Panc1 (cell line): ENCODE data around the gene BPGM. TPM values are rescaled to one million over a fixed set of nuclear protein-coding genes. Genes with fewer than 3 reads are reported as not detected.

Experiments
- ATAC-seq: fragments of 200-7000 bp; cut with Tn5 transposase; 2 replicates; pipeline ENCODE4 v1.9.1; 2020; ENCODE audit warnings: mild to moderate bottlenecking, moderate library complexity
- BruUV-seq: library from RNA; stranded (reverse); fragments of 400-500 nt; replicated peaks from 2 replicates; lab custom pipeline; 2021; lab: Mats Ljungman, UMichigan
- CTCF ChIA-PET: fragments of 300-600 bp; sonication (Branson Sonifier 250); formaldehyde crosslinking; loops from one replicate; lab custom pipeline; 2022; ENCODE audit warnings: antibody characterized with exemption; lab: Charles Lee
- POLR2A ChIA-PET: fragments of 300-600 bp; sonication (Branson Sonifier 250); formaldehyde crosslinking; loops from one replicate; lab custom pipeline; 2022; ENCODE audit warnings: antibody characterized with exemption; lab: Charles Lee
- DNase-seq: peaks from one replicate; pipeline ENCODE4 v3.0.0-alpha.2; 2010; ENCODE audit warnings: low read depth, low spot score
- H3K27ac ChIP-seq: 2 replicates; pipeline ENCODE4 v1.5.1; 2011; ENCODE audit warnings: mild to moderate bottlenecking, low read length, inconsistent platforms
- H3K27me3 ChIP-seq: fragments of 200-500 bp; sonication (Bioruptor generic); 2 replicates; pipeline ENCODE4 v1.6.0; 2014; ENCODE audit warnings: low read length, inconsistent platforms; ENCODE audit not compliant: control insufficient read depth, insufficient read depth
- H3K36me3 ChIP-seq: fragments of 200-500 bp; sonication (Bioruptor generic); 2 replicates; pipeline ENCODE4 v1.5.1; 2014; ENCODE audit warnings: inconsistent platforms, mild to moderate bottlenecking, low read length, moderate library complexity; ENCODE audit not compliant: control insufficient read depth, insufficient read depth
- H3K4me1 ChIP-seq: 2 replicates; pipeline ENCODE4 v1.5.1; 2011; ENCODE audit warnings: inconsistent platforms, mild to moderate bottlenecking, low read length, moderate library complexity; ENCODE audit not compliant: control insufficient read depth, insufficient read depth
- H3K4me3 ChIP-seq, 2 experiments: 2 replicates each; pipeline ENCODE4 v1.5.1; 2011 to 2012; ENCODE audit warnings: low read depth in 2 of 2, low read length in 2 of 2, mild to moderate bottlenecking in 2 of 2, inconsistent platforms in 1 of 2, moderate library complexity in 1 of 2
- H3K9me3 ChIP-seq: fragments of 200-500 bp; sonication (Bioruptor generic); 2 replicates; pipeline ENCODE4 v1.5.1; 2014; ENCODE audit warnings: low read depth, mild to moderate bottlenecking, inconsistent platforms, low read length, moderate library complexity; ENCODE audit not compliant: control insufficient read depth, insufficient read depth
- POLR2AphosphoS5 ChIP-seq: IDR thresholded peaks from 2 replicates; pipeline ENCODE4 v1.6.1; 2012; ENCODE audit warnings: mild to moderate bottlenecking, low read depth, low read length, moderate library complexity
- SIN3A ChIP-seq: IDR thresholded peaks from 2 replicates; pipeline ENCODE4 v1.6.1; 2012; ENCODE audit warnings: low read depth, mild to moderate bottlenecking, low read length, moderate library complexity, borderline replicate concordance; ENCODE audit not compliant: insufficient read depth
- TCF7L2 ChIP-seq: IDR thresholded peaks from 2 replicates; pipeline ENCODE4 v1.6.1; 2011; ENCODE audit warnings: mild to moderate bottlenecking, low read depth, low read length, inconsistent platforms
- in situ Hi-C: cut with HindIII; loops from 2 replicates; pipeline ENCODE4 v1.10.0; 2016; ENCODE audit warnings: low sequenced_read_pairs, low pct_unique_long_range_greater_than_20kb
- intact Hi-C: fragments of 100-400 bp; cut with micrococcal nuclease; formaldehyde crosslinking; loops from one replicate; pipeline ENCODE4 v1.10.0; 2022; ENCODE audit not compliant: unreplicated experiment
- total RNA-seq: library from RNA; stranded (reverse); gene quantifications from one replicate; pipeline ENCODE4 v1.2.1, GENCODE V29; 2021; ENCODE audit not compliant: unreplicated experiment
- TF ChIP-seq, protein P1 (sequence below), 2 experiments: IDR thresholded peaks; 2 replicates each; pipeline ENCODE4 v1.6.1; 2011 to 2012; ENCODE audit warnings: low read depth in 2 of 2, control low read depth in 1 of 2, low read length in 1 of 2, mild to moderate bottlenecking in 1 of 2, moderate library complexity in 1 of 2; ENCODE audit not compliant: insufficient read depth in 1 of 2
- TF ChIP-seq, protein P2 (sequence below): fragments of 450-650 bp; IDR thresholded peaks from 2 replicates; pipeline ENCODE4 v1.5.1; 2017; ENCODE audit warnings: mild to moderate bottlenecking

Gene BPGM
- total RNA-seq, 1 experiment from 2014 or later = 10.7 TPM

DNA sequence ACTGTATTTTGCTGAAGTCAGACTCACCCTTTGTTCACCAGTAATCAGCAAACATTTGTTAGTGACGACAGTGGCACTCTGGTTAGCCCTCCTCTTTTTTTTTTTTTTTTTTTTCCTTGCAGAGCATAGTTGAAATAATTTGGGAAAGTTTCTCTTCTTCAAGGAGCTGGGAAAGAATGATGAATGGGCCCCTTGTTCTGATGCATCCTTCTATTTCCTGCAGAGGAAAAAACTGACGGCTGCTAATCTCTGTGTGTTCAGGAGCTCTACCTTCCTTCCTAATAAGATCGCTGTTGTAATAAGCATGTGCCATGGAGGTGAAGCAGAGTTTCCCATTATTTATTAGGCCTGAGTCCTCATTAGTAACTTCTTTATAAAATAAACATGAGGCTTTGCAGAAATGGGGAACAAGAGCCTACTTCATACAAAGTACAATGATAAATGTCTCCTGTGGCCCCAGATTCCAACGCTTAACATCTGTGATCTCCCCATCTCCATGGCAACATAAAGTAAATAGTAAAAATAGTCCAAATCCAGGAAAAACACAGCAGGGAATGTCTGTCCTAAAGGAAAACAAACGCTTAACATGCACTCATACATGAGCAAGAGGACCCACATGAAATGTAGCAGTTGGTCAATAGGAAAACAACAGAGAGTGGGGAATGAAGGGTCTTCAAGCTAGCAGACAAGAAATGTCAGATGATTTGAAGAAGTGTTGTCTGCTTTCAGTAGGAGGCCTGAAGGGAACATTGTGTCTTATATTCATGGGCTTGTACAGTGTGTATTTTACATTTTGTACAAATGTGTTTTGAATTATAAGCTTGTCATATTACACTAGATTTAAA is 73.7 kb downstream of the BPGM start:
- in situ Hi-C loops (no loop called here), intact Hi-C loops (no loop called here)
- POLR2A ChIA-PET = no interaction called here
- no peak for ATAC-seq
- Histone ChIP-seq H3K4me3 (no peak overlapping the region), H3K27ac (no peak overlapping the region), H3K4me1 (no peaks in the 10 kb centered on the region), H3K27me3 (no peaks in the 10 kb centered on the region), H3K36me3 (no peaks in the 10 kb centered on the region), H3K9me3 (no peaks in the 10 kb centered on the region)
- TF ChIP-seq POLR2AphosphoS5 = no peak
- DNase-seq = no peak
- no TSS peak for BruUV-seq
- CTCF ChIA-PET = interaction anchor here (0.6 kb wide), 1 partner anchor 87 kb away, joined by 7 read pairs; no protein-coding TSS in a partner anchor

DNA sequence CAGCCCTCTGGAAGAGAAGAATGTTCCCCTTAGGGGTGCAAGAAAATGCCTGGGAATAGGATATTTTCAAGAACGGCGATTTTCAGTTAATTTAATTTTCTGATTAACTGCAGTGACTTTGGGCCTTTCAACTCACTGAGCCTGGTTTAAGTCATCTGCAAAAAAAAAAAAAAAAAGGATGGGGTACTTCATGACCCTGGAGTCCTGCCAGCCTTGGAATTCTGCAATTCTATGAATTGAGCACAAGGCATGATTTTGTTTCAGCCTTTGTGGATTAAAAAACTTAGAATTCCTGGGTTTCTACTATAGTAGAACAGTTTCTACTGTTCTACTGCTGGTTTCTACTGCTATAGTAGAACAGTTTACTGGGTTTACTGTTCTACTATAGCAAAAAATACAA is 74.5 kb downstream of the BPGM start:
- no peak for ATAC-seq
- CTCF ChIA-PET = no interaction called here
- in situ Hi-C loops = no loop called here
- H3K27ac ChIP-seq = no peak overlapping the region
- TF ChIP-seq POLR2AphosphoS5 = no peak
- TF ChIP-seq SIN3A = no peak
- TF ChIP-seq, protein P1, sequence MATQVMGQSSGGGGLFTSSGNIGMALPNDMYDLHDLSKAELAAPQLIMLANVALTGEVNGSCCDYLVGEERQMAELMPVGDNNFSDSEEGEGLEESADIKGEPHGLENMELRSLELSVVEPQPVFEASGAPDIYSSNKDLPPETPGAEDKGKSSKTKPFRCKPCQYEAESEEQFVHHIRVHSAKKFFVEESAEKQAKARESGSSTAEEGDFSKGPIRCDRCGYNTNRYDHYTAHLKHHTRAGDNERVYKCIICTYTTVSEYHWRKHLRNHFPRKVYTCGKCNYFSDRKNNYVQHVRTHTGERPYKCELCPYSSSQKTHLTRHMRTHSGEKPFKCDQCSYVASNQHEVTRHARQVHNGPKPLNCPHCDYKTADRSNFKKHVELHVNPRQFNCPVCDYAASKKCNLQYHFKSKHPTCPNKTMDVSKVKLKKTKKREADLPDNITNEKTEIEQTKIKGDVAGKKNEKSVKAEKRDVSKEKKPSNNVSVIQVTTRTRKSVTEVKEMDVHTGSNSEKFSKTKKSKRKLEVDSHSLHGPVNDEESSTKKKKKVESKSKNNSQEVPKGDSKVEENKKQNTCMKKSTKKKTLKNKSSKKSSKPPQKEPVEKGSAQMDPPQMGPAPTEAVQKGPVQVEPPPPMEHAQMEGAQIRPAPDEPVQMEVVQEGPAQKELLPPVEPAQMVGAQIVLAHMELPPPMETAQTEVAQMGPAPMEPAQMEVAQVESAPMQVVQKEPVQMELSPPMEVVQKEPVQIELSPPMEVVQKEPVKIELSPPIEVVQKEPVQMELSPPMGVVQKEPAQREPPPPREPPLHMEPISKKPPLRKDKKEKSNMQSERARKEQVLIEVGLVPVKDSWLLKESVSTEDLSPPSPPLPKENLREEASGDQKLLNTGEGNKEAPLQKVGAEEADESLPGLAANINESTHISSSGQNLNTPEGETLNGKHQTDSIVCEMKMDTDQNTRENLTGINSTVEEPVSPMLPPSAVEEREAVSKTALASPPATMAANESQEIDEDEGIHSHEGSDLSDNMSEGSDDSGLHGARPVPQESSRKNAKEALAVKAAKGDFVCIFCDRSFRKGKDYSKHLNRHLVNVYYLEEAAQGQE (IDR thresholded peaks at IDR 0.05; ENCODE audit: insufficient read depth in 1 of 2, low read depth in 2 of 2, low read length in 1 of 2) = no peak
- TF ChIP-seq, protein P2, sequence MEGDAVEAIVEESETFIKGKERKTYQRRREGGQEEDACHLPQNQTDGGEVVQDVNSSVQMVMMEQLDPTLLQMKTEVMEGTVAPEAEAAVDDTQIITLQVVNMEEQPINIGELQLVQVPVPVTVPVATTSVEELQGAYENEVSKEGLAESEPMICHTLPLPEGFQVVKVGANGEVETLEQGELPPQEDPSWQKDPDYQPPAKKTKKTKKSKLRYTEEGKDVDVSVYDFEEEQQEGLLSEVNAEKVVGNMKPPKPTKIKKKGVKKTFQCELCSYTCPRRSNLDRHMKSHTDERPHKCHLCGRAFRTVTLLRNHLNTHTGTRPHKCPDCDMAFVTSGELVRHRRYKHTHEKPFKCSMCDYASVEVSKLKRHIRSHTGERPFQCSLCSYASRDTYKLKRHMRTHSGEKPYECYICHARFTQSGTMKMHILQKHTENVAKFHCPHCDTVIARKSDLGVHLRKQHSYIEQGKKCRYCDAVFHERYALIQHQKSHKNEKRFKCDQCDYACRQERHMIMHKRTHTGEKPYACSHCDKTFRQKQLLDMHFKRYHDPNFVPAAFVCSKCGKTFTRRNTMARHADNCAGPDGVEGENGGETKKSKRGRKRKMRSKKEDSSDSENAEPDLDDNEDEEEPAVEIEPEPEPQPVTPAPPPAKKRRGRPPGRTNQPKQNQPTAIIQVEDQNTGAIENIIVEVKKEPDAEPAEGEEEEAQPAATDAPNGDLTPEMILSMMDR = no peak
- no peak for TF ChIP-seq TCF7L2
- no peak for DNase-seq
- no peaks in the 10 kb centered on the region for H3K36me3 ChIP-seq
- H3K4me1 ChIP-seq = no peaks in the 10 kb centered on the region
- H3K4me3 ChIP-seq = no peak overlapping the region
- BruUV-seq = no TSS peak
- POLR2A ChIA-PET = no interaction called here
- H3K9me3 ChIP-seq = no peaks in the 10 kb centered on the region
- intact Hi-C loops = no loop called here
- H3K27me3 ChIP-seq = no peaks in the 10 kb centered on the region

DNA sequence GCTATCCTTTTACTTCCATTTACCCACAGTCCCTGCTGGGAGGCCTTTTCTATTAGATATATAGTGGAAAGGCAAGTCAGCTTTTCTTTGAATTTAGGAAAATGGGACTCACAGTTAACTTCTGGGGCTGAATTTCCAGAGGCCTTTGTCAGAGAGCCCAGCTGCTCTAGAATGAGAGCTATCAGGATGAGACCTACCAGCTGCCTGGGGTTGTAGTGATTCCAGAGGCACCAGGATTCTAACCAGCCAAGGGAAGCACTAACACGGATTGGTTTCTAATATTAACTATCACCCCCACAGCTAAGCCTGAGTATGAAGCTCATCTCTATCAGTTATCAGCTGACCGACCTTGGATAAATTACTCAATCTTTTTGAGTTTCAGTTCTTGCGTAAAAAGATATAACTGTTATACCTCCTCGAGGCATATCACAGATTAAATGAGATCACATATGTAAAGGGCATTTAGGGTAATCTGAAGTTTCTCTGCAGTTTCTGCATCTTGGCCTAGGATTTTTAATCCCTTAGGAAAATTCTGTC is 76.2 kb downstream of the BPGM start:
- no peak overlapping the region for H3K27ac ChIP-seq
- TF ChIP-seq TCF7L2 (no peak), SIN3A (no peak), POLR2AphosphoS5 (no peak)
- TF ChIP-seq, protein P1 (IDR thresholded peaks at IDR 0.05; ENCODE audit: insufficient read depth in 1 of 2, low read depth in 2 of 2, low read length in 1 of 2) = no peak
- TF ChIP-seq, protein P2 = no peak
- DNase-seq = no peak
- intact Hi-C loops = no loop called here
- no peaks in the 10 kb centered on the region for H3K9me3 ChIP-seq
- H3K27me3 ChIP-seq = no peaks in the 10 kb centered on the region
- no peak for ATAC-seq
- no TSS peak for BruUV-seq
- H3K4me3 ChIP-seq = no peak overlapping the region
- no peaks in the 10 kb centered on the region for H3K4me1 ChIP-seq
- ChIA-PET CTCF (no interaction called here), POLR2A (no interaction called here)
- no peaks in the 10 kb centered on the region for H3K36me3 ChIP-seq
- in situ Hi-C loops = no loop called here
